ENCODE measurements around the gene GNAO1.

GNAO1 gene

DNA sequence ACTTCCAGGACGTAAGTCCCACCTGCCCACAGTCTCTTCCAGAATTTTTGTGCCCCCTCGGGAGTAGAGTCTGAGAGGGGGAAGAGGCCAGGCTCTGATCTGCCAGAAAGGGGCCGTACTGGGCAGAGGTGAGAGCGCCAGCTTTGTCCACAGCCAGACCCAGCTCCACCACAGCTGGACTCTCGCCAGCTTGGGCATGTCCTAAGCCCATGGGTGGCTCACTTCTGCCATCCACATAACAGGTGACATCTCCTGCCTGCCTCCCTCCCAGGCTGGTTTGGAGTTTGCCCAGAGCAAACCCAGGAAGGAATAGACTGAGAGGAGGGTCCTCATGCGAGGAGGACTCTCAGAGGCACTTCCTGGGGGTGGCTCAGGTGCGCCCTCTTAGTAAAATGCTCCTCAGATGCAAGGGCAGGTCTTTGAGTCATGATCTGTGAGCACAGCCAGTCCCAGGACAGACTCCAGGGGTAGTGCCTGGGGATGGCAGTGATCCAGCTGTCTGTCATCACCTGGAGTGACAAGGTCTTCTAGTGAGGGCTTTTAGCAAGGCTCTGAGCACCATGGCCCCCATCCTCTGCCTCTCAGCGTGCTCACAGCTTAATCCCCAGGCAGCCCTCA, 144.9 kb downstream of the GNAO1 start:
- H3K4me1 ChIP-seq: no peaks in the 10 kb centered on the region
- no peak overlapping the region for H3K27ac ChIP-seq

DNA sequence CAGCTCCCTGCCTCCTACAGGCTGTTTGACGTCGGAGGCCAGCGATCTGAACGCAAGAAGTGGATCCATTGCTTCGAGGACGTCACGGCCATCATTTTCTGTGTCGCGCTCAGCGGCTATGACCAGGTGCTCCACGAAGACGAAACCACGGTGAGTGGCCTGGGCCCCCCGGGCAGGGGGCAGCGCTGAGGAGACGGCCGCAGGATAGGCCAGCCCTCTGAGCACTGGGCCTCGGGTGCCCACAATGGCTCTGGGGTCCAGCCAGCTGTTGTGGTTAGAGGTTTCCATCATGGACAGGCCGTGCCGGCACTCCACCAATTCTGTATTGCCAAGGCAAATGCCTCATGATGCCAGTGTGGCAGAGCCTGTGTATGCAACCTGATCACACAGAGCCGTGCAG, 145.4 kb downstream of the GNAO1 start:
- Histone ChIP-seq H3K27me3 (no peaks in the 10 kb centered on the region), H3K4me3 (no peak overlapping the region), H3K27ac (no peak overlapping the region), H3K4me1 (no peaks in the 10 kb centered on the region), H3K9me3 (no peaks in the 10 kb centered on the region), H3K36me3 (peaks cover 0 to 22% (median 8%) of the 10 kb centered on the region in 3 donors)
- DNase-seq: no peak
- intact Hi-C loops (cut with DNase I; ENCODE audit: low total_unique reads): no loop called here
- no peak for TF ChIP-seq CTCF (IDR thresholded peaks at IDR 0.05)

More for the DNA sequence above, 144.9 kb downstream of the GNAO1 start:
- DNase-seq: no peak
- no peaks in the 10 kb centered on the region for H3K9me3 ChIP-seq
- H3K4me3 ChIP-seq: no peak overlapping the region
- intact Hi-C loops (cut with DNase I; ENCODE audit: low total_unique reads): no loop called here
- H3K27me3 ChIP-seq: no peaks in the 10 kb centered on the region
- no peak for TF ChIP-seq CTCF (IDR thresholded peaks at IDR 0.05)
- H3K36me3 ChIP-seq: peaks cover 0 to 22% (median 8%) of the 10 kb centered on the region in 3 donors

GRCh38 chr16:56337131-56337857, 146.0 kb downstream of the GNAO1 start:
- no peak for TF ChIP-seq CTCF (IDR thresholded peaks at IDR 0.05)
- no peak for DNase-seq
- intact Hi-C loops (cut with DNase I; ENCODE audit: low total_unique reads): no loop called here
- Histone ChIP-seq H3K9me3 (no peaks in the 10 kb centered on the region), H3K4me3 (no peak overlapping the region), H3K4me1 (no peaks in the 10 kb centered on the region), H3K27ac (no peak overlapping the region), H3K36me3 (peaks cover 0 to 27% (median 8%) of the 10 kb centered on the region in 3 donors), H3K27me3 (no peaks in the 10 kb centered on the region)

GRCh38 chr16:56337858-56338325, 146.6 kb downstream of the GNAO1 start:
- Histone ChIP-seq H3K9me3 (no peaks in the 10 kb centered on the region), H3K27me3 (no peaks in the 10 kb centered on the region), H3K4me3 (no peak overlapping the region), H3K4me1 (no peaks in the 10 kb centered on the region), H3K36me3 (peaks cover 0 to 29% (median 8%) of the 10 kb centered on the region in 3 donors), H3K27ac (no peak overlapping the region)
- intact Hi-C loops (cut with DNase I; ENCODE audit: low total_unique reads): no loop called here
- no peak for DNase-seq
- TF ChIP-seq CTCF (IDR thresholded peaks at IDR 0.05): no peak

DNA sequence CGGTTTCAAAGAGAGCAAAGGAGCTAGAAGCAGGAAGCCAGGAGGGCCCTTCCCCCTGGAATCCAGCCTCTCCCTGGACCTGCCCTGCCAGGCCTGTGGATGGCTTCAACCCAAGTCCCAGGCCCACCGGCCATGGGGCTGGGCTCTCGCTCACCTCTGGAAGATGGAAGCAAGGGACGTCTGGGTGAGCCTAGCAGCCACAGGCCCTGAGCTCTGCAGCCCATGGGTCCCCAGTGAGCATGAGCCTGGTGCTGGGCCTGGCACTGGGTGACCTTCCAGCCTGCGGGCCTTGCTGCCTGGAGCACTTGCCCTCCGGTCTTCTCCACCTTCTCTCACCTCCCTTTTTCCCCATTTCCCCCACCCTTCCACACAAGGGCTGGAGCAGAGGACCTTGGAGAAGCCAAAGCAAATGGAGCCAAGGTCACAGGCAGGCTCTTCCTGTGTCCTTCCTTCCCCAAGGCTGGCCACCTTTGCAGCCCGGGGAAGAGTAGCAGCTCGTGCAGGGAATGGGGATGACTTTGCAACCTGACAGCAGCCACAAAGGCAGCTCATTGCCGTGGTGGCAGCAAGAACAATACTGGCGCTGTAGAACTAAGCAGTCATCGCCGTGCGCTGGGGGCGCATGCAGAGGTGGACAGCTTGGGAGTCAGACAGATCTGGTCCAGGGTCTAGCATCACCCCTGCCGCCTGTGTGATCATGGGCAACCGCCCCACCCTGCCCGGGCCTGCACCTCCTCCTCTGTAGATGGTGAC, 147.5 kb downstream of the GNAO1 start:
- no peaks in the 10 kb centered on the region for H3K9me3 ChIP-seq
- H3K36me3 ChIP-seq: peaks cover 0 to 29% (median 8%) of the 10 kb centered on the region in 3 donors
- no peak overlapping the region for H3K27ac ChIP-seq
- intact Hi-C loops (cut with DNase I; ENCODE audit: low total_unique reads): no loop called here
- H3K4me3 ChIP-seq: no peak overlapping the region
- DNase-seq: no peak
- H3K27me3 ChIP-seq: no peaks in the 10 kb centered on the region
- TF ChIP-seq CTCF (IDR thresholded peaks at IDR 0.05): no peak
- H3K4me1 ChIP-seq: no peaks in the 10 kb centered on the region
